Activated naive CD4-positive, alpha-beta T cell treated with anti-CD3 and anti-CD28 coated beads for 36 hours (primary cell): ENCODE measurements around the gene ARHGAP44. TPM values are rescaled to one million over a fixed set of nuclear protein-coding genes. Genes with fewer than 3 reads are reported as not detected.

Experiments
- CTCF ChIA-PET: fragments of 350-600 bp; sonication (Branson Sonifier 250); formaldehyde crosslinking; loops from one replicate; lab custom pipeline; 2021; ENCODE audit warnings: antibody characterized with exemption; lab: Charles Lee
- DNase-seq: peaks from one replicate; pipeline ENCODE4 v3.0.0-alpha.2; 2020
- H3K27ac Mint-ChIP-seq: one replicate; pipeline ENCODE4 v1.8.0; 2021; ENCODE audit warnings: mild to moderate bottlenecking, mixed read lengths
- H3K27me3 Mint-ChIP-seq: one replicate; pipeline ENCODE4 v1.8.0; 2021; ENCODE audit warnings: low read depth, mixed read lengths
- H3K36me3 Mint-ChIP-seq: one replicate; pipeline ENCODE4 v1.8.0; 2021; ENCODE audit warnings: low read depth, mixed read lengths
- H3K4me1 Mint-ChIP-seq: one replicate; pipeline ENCODE4 v1.8.0; 2021; ENCODE audit warnings: low read depth, mixed read lengths
- H3K4me3 Mint-ChIP-seq: one replicate; pipeline ENCODE4 v1.8.0; 2021; ENCODE audit warnings: mild to moderate bottlenecking, moderate library complexity, mixed read lengths
- H3K9me3 Mint-ChIP-seq: one replicate; pipeline ENCODE4 v1.8.0; 2021; ENCODE audit warnings: mixed read lengths
- intact Hi-C: fragments of 100-400 bp; cut with micrococcal nuclease; formaldehyde crosslinking; loops from one replicate; pipeline ENCODE4 v1.15.1; 2023
- total RNA-seq, 2 experiments: library from RNA; stranded (reverse); gene quantifications; one replicate each; pipeline ENCODE4 v1.2.3, GENCODE V29; 2021

ARHGAP44 gene
- total RNA-seq, 2 experiments from 2014 or later, result 0.12 TPM; not detected in 1

DNA sequence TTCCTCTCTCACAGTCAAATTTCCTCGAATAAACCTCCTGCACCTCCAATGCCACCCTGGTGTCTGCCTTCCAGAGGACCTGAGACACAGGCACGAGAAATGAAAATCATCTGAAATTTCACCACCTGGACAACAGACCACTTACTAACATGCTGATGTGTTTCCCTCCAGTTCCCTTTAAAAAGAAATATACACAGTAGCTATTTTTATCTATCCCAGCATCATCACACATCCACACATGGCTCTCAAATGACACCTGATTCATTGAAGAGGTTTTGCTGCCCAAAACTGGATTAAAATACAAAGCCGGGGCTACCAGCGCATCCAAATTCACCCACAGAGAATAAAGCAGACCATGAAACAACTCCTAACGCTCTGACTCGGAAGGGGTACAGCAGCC is 214.6 kb downstream of the ARHGAP44 start:
- DNase-seq, result no peak
- peaks cover 2% of the 10 kb centered on the region for H3K4me1 Mint-ChIP-seq
- intact Hi-C loops, result loop anchor here (1.0 kb wide), 2 partner anchors 748 to 824 kb away; no protein-coding TSS in a partner anchor
- H3K36me3 Mint-ChIP-seq, result peaks cover 24% of the 10 kb centered on the region
- H3K4me3 Mint-ChIP-seq, result no peak overlapping the region
- H3K27me3 Mint-ChIP-seq, result no peaks in the 10 kb centered on the region
- H3K27ac Mint-ChIP-seq, result no peak overlapping the region
- H3K9me3 Mint-ChIP-seq, result no peaks in the 10 kb centered on the region
- CTCF ChIA-PET, result interaction anchor here (1.3 to 2.9 kb wide), 5 partner anchors 12 to 747 kb away, joined by 3 to 14 read pairs (median 4); partner anchors contain the start of gene ELAC2

DNA sequence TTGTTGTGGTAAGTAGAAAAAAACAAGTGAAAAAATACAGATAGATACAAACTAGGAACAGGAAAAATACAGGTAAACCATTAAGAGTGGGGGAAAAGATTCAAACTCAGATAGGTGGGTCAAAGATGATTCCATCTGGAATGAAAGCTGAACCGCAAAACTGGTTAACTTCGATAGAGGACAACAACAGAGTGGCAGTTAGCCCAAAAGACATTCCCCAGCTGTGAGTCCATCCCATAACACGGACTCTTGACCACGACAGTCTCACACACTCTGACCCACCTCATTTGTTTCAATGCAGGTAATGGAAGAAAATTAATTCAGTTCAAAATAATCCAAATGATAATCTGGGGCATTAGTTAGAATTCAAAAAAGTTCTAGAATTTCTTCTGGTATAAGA is 215.0 kb downstream of the ARHGAP44 start:
- Mint-ChIP-seq H3K4me3 (no peak overlapping the region), H3K4me1 (peaks cover 2% of the 10 kb centered on the region), H3K27ac (no peak overlapping the region), H3K27me3 (no peaks in the 10 kb centered on the region), H3K36me3 (peaks cover 23% of the 10 kb centered on the region), H3K9me3 (no peaks in the 10 kb centered on the region)
- DNase-seq, result no peak
- CTCF ChIA-PET, result interaction anchor here (0.6 to 2.9 kb wide), 6 partner anchors 12 to 262 kb away, joined by 3 to 14 read pairs (median 4); partner anchors contain the start of gene ELAC2
- intact Hi-C loops, result no loop called here

DNA sequence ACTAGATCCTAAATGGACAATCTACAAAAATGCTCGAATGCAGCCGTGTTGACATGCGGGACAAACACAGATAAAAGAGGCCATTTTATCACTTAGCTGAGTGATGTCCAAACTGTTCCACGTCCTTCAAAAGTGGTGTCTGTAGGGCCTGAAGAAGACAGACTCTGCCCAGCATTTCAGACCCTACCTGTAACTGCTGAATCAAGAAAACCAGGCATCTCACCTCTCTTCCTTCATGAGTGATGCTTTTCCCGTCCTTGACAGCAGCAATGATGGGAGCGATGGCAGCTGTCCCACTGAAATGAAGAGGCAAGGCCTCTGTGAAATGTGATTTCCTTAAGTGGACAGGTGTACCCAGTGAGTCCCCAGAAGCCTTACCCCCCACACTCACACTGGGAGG is 216.2 kb downstream of the ARHGAP44 start:
- intact Hi-C loops, result no loop called here
- H3K27me3 Mint-ChIP-seq, result no peaks in the 10 kb centered on the region
- DNase-seq, result no peak
- CTCF ChIA-PET, result interaction anchor here (1.0 to 2.6 kb wide), 4 partner anchors 13 to 26 kb away, joined by 4 to 10 read pairs (median 4); partner anchors contain the start of gene ELAC2
- no peaks in the 10 kb centered on the region for H3K9me3 Mint-ChIP-seq
- no peak overlapping the region for H3K4me3 Mint-ChIP-seq
- peaks cover 2% of the 10 kb centered on the region for H3K4me1 Mint-ChIP-seq
- no peak overlapping the region for H3K27ac Mint-ChIP-seq
- H3K36me3 Mint-ChIP-seq, result peaks cover 31% of the 10 kb centered on the region

DNA sequence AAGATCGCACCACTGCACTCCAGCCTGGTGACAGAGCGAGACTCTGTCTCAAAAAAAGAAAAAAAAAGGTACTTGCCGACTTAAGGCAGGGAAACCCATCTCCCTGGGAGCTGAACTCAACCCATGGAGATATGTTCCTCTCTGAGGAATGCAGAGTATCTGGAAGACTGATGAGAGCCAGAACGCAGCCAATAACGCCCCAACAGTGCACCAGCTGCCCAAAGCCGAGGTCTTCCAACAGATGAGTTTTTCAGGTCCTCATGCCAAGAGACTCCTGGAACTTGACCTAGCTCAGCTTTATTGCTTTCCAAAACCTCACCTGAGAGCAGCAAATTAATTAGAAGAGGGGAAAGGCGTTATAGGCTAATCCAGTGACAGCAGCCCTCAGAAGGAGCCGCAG is 219.2 kb downstream of the ARHGAP44 start:
- Mint-ChIP-seq H3K36me3 (peaks cover 48% of the 10 kb centered on the region), H3K27me3 (no peaks in the 10 kb centered on the region), H3K9me3 (no peaks in the 10 kb centered on the region), H3K4me3 (no peak overlapping the region), H3K27ac (no peak overlapping the region), H3K4me1 (peaks cover 3% of the 10 kb centered on the region)
- intact Hi-C loops, result no loop called here
- CTCF ChIA-PET, result interaction anchor here (0.7 kb wide), 1 partner anchor 388 kb away, joined by 5 read pairs; no protein-coding TSS in a partner anchor
- no peak for DNase-seq

DNA sequence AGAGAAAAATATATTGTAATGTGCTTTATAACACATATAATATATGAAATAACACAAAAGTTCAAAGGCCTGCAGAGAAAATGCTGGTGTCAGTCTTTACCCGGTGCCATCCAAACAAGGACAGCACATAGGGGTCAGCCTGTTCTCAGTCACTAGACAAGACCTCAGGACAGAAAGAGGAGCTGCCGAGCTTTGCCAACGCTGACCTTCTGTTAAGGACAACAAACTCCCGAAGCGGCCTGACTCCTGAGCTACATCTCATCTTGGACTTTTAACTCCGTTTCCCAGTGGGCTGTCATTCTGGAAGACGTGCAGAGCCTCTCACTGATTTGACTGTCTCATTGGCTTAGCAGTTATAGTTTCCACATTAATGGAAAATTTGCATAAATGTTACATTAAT is 221.7 kb downstream of the ARHGAP44 start:
- H3K4me3 Mint-ChIP-seq, result no peak overlapping the region
- no peak for DNase-seq
- H3K27me3 Mint-ChIP-seq, result no peaks in the 10 kb centered on the region
- no peak overlapping the region for H3K27ac Mint-ChIP-seq
- no peaks in the 10 kb centered on the region for H3K9me3 Mint-ChIP-seq
- CTCF ChIA-PET, result no interaction called here
- intact Hi-C loops, result loop anchor here (10.0 kb wide), 1 partner anchor 1054 kb away; the partner anchor contains the start of gene COX10
- peaks cover 15% of the 10 kb centered on the region for H3K4me1 Mint-ChIP-seq
- H3K36me3 Mint-ChIP-seq, result peaks cover 51% of the 10 kb centered on the region

DNA sequence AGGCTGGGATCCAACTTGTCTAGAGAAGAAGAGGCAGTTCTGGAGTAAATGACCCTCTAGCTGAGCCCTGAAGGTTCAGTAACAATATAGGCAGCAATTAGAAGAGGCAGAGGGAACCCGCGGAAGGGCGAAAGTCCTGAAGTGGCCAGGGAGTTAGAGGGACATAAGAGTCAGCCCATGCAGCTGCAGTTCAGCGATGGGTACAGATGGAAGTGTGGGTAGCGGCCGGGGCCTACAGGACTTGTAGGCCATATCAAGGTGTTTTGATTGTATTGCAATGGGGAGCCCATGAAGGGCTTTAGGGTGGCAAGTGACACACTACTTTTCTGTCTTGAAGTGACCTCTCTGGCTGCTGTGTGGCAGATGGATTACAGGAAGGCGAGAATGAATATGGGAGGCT is 225.5 kb downstream of the ARHGAP44 start:
- H3K27ac Mint-ChIP-seq, result no peak overlapping the region
- intact Hi-C loops, result loop anchor here (5.0 to 10.0 kb wide), 3 partner anchors 1050 to 1412 kb away; partner anchors contain the start of gene COX10
- no peak for DNase-seq
- CTCF ChIA-PET, result interaction anchor here (0.7 to 2.1 kb wide), 3 partner anchors 13 to 16 kb away, joined by 3 to 6 read pairs (median 4); no protein-coding TSS in a partner anchor
- no peaks in the 10 kb centered on the region for H3K9me3 Mint-ChIP-seq
- peaks cover 53% of the 10 kb centered on the region for H3K36me3 Mint-ChIP-seq
- peaks cover 27% of the 10 kb centered on the region for H3K4me1 Mint-ChIP-seq
- H3K27me3 Mint-ChIP-seq, result no peaks in the 10 kb centered on the region
- H3K4me3 Mint-ChIP-seq, result no peak overlapping the region

DNA sequence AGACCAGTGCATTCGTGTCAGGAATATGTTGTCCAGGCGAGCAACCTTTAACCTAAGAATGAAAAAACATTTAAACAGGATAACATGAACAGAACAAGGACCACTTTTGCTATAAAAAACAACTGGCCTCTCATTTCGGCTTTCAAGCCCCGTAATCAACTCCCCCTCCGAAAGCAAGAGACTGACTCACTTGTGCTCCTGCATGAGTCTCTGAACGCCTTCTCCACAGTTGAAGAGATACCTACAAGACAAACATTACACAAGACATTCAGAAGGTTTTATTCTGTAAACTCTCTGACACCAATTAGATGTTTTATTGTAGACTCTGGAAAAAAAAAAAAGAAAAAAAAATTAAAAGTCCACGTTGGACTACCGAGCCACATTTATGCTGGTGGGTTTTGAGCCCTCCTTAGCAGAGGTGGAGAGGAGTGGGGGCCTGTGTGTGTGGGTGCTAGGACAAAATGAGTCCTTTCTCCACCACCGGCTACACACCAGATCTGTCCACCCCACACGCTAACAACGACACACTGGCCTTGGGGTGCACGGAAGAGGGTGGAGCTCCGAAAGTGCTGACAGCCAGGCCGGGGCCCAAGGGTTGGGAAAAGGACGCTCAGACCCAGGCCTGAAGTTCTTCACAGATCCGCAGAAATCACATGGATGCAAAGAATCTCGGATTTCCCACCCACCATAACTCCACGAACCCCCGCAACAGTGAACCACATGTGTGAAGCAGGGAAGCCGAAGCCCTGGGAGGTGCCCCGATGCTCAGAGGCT is 227.8 kb downstream of the ARHGAP44 start:
- CTCF ChIA-PET, result interaction anchor here (2.0 to 6.2 kb wide), 2 partner anchors 12 to 13 kb away, joined by 10 to 100 read pairs; no protein-coding TSS in a partner anchor
- DNase-seq, result no peak
- H3K9me3 Mint-ChIP-seq, result no peaks in the 10 kb centered on the region
- peaks cover 27% of the 10 kb centered on the region for H3K4me1 Mint-ChIP-seq
- no peaks in the 10 kb centered on the region for H3K27me3 Mint-ChIP-seq
- peaks cover 39% of the 10 kb centered on the region for H3K36me3 Mint-ChIP-seq
- intact Hi-C loops, result loop anchor here (5.0 to 10.0 kb wide), 3 partner anchors 1048 to 1410 kb away; partner anchors contain the start of gene COX10
- H3K4me3 Mint-ChIP-seq, result peak overlapping the region; percentile 93
- H3K27ac Mint-ChIP-seq, result peak overlapping the region; percentile 70

DNA sequence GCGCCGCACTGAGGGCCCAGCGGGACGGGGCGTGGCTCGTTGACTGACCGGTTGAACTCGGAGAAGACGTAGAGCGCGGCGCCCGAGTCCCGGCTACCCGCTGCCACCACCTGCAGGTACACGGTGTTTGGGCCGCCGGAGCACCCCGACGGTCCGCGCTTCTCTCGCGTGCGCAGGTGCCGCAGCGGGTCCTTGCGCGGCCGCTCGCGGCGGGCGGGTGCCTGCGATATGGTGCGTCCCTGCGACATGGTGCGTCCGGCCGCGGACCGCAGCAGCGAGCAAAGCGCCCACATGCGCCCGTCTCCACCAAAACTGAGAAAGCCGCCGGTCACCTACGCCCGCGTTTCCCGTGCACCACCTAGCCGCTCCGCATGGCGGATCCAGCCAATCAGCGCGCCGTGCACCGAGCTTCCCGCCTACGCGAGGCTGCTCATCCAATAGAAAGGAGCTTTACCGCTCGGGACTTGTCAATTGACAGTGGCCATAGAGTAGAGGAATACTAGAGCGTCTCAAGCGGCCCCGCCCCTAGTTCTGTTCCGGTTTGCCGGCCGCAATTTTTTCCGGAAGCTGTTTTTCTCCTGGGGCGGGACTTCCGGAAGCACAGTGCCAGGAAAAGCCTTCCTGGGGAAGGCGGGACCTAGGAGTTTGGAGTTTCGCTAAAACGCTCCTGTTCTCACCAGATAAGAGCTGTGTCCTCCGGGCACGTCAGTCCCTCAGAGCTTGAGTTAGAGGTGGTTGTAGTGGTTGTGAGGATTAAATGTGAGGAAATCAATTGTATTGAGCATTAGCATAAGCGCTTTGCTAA is 228.6 kb downstream of the ARHGAP44 start, which contains the start of gene ELAC2:
Gene ELAC2 (minus strand): TSS at position 373 of the 805 bp plus-strand sequence. CDS start 80 bp downstream, at position 293.
- Mint-ChIP-seq H3K36me3 (peaks cover 34% of the 10 kb centered on the region), H3K27ac (peak within 1 kb of the TSS; percentile 97), H3K27me3 (no peaks in the 10 kb centered on the region), H3K4me3 (peak within 1 kb of the TSS; percentile 93), H3K9me3 (no peaks in the 10 kb centered on the region), H3K4me1 (peaks cover 27% of the 10 kb centered on the region)
- peak; percentile 97 for DNase-seq
- CTCF ChIA-PET, result interaction anchor here (0.7 to 6.2 kb wide), 4 partner anchors 11 to 411 kb away, joined by 3 to 100 read pairs (median 6); no protein-coding TSS in a partner anchor
- intact Hi-C loops, result loop anchor here (1.0 to 10.0 kb wide), 5 partner anchors 1021 to 1409 kb away; partner anchors contain the start of genes COX10, HS3ST3B1 and ZNF18

DNA sequence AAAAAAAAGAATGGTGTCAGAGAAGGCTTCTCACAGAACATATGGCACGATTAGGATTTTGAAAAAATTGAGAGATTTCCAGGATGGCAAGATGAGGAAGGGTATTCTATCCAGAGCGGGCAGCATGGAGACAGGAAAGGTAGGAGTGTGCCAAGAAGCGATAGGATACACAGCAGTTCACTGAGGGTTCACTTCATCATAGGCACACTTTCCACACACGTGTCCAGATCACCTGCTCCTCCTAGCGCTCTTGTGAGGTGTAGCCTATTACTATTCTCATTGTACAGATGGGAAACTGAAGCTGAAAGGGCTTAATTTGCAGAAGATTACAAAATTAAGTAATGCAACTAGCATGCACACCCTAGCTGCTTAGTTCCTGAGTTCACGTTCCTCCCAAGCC is 234.7 kb downstream of the ARHGAP44 start:
- Mint-ChIP-seq H3K4me3 (no peak overlapping the region), H3K27me3 (no peaks in the 10 kb centered on the region), H3K4me1 (no peaks in the 10 kb centered on the region), H3K9me3 (no peaks in the 10 kb centered on the region), H3K27ac (no peak overlapping the region), H3K36me3 (no peaks in the 10 kb centered on the region)
- CTCF ChIA-PET, result interaction anchor here (0.6 to 1.2 kb wide), 3 partner anchors 12 to 314 kb away, joined by 3 to 4 read pairs (median 3); no protein-coding TSS in a partner anchor
- intact Hi-C loops, result no loop called here
- no peak for DNase-seq

DNA sequence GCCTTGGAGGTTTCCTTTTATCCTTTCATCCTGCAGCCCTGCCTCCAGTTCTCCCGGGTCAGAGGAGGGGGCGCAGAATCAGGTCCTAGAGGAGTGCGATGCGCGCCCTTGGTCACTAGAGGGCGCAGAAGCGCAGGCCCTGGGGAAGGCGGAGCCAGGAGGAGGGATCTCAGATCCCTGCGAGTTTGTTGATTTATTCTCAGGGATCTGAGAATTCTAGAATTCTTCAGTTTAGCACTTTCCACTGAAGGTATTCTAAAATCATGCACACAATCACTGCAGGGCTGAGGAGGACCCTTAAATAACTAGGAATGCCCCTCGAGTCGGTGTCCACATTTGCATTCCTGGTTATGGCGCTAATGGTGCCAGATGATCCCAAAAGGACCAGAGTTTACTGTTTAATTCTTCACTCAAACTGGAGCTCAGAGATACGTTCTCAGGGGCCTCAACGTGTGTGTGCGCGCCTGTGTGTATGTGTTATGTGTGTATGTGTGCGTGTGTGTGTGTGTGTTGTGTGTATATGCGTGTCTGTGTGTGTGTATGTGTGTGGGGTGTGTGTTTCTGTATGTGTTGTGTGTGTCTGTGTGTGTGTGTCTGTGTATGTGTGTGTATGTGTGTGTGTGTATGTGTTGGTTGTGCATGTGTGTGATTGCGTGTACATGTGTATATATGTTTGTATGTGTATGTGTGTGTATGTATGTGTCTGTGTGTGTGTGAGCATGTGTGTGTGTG is 235.4 kb downstream of the ARHGAP44 start:
- Mint-ChIP-seq H3K36me3 (no peaks in the 10 kb centered on the region), H3K27ac (no peak overlapping the region), H3K4me1 (no peaks in the 10 kb centered on the region), H3K9me3 (no peaks in the 10 kb centered on the region), H3K4me3 (no peak overlapping the region), H3K27me3 (no peaks in the 10 kb centered on the region)
- peak; percentile 68 for DNase-seq
- intact Hi-C loops, result no loop called here
- CTCF ChIA-PET, result interaction anchor here (0.5 to 0.8 kb wide), 3 partner anchors 13 to 632 kb away, joined by 3 read pairs; no protein-coding TSS in a partner anchor

DNA sequence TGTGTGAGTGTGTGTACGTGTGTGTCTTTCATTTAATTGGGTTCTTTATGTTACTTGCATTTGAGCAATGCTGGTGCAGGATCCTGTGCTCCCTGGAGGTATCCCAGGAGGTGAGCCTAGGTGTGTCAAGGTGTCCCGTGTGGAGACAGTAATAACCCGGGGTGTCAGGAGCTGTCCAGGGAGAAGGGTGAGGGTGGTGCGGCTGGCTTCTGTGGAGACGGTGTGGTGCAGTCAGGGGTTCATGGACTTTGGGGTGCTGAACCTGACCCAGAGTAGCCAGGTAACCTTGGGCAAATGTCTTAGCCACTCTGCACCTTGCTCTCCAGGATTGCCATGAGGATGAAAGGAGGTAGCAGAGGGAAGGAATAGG is 235.9 kb downstream of the ARHGAP44 start:
- Mint-ChIP-seq H3K27ac (no peak overlapping the region), H3K36me3 (no peaks in the 10 kb centered on the region), H3K4me1 (no peaks in the 10 kb centered on the region), H3K9me3 (no peaks in the 10 kb centered on the region), H3K27me3 (no peaks in the 10 kb centered on the region), H3K4me3 (no peak overlapping the region)
- DNase-seq, result no peak
- intact Hi-C loops, result no loop called here
- CTCF ChIA-PET, result interaction anchor here (0.5 kb wide), 1 partner anchor 632 kb away, joined by 3 read pairs; no protein-coding TSS in a partner anchor
